Kidney epithelial cell (primary cell): ENCODE data around the gene EZR. TPM values are rescaled to one million over a fixed set of nuclear protein-coding genes. Genes with fewer than 3 reads are reported as not detected.
A peak's percentile ranks its signal among the peaks of the same experiment; 100 is the strongest.

Experiments used
- DNase-seq: peaks from one replicate; pipeline ENCODE4 v3.0.0-alpha.2; 2010; ENCODE audit warnings: low read depth
- H3K27me3 ChIP-seq: 2 replicates; pipeline ENCODE4 v1.6.0; 2011; ENCODE audit warnings: low read length; ENCODE audit not compliant: control insufficient read depth, insufficient read depth
- H3K36me3 ChIP-seq: 2 replicates; pipeline ENCODE4 v1.5.1; 2011; ENCODE audit warnings: low read length; ENCODE audit not compliant: control insufficient read depth, insufficient read depth
- H3K4me3 ChIP-seq: 2 replicates; pipeline ENCODE4 v1.5.1; 2011; ENCODE audit warnings: low read depth, mild to moderate bottlenecking, control low read depth, low read length
- CTCF ChIP-seq: IDR thresholded peaks from 2 replicates; pipeline ENCODE4 v1.5.1; 2011; ENCODE audit warnings: mild to moderate bottlenecking, moderate library complexity, low read length, control low read depth, inconsistent platforms; ENCODE audit not compliant: insufficient read depth, poor library complexity, severe bottlenecking
- total RNA-seq: library from RNA; depleted of rRNA; stranded (reverse); fragments of >200 nt; gene quantifications from 2 replicates; pipeline ENCODE4 v1.2.3, GENCODE V29; 2015

EZR gene
- total RNA-seq, 1 donor from 2014 or later = 277 TPM

- TF ChIP-seq CTCF = no peak
- Histone ChIP-seq H3K27me3 (no peaks in the 10 kb centered on the region), H3K4me3 (no peak overlapping the region), H3K36me3 (peaks cover 4% of the 10 kb centered on the region)
- DNase-seq = no peak
These were observed 34.1 kb downstream of the EZR start for GRCh38 chr6:158785036-158785435.

- Histone ChIP-seq H3K4me3 (no peak overlapping the region), H3K27me3 (no peaks in the 10 kb centered on the region), H3K36me3 (peaks cover 4% of the 10 kb centered on the region)
- DNase-seq = peak; percentile 84
- no peak for TF ChIP-seq CTCF
These were observed 34.7 kb downstream of the EZR start for GRCh38 chr6:158784505-158784904.

- H3K36me3 ChIP-seq = peaks cover 4% of the 10 kb centered on the region
- no peak for TF ChIP-seq CTCF
- no peaks in the 10 kb centered on the region for H3K27me3 ChIP-seq
- DNase-seq = no peak
- H3K4me3 ChIP-seq = no peak overlapping the region
These were observed 35.3 kb downstream of the EZR start for GRCh38 chr6:158783851-158784250.

- TF ChIP-seq CTCF = no peak
- Histone ChIP-seq H3K36me3 (peaks cover 6% of the 10 kb centered on the region), H3K27me3 (no peaks in the 10 kb centered on the region), H3K4me3 (no peak overlapping the region)
- DNase-seq = no peak
These were observed 36.1 kb downstream of the EZR start for GRCh38 chr6:158783167-158783450.

- Histone ChIP-seq H3K36me3 (peaks cover 8% of the 10 kb centered on the region), H3K4me3 (no peak overlapping the region), H3K27me3 (no peaks in the 10 kb centered on the region)
- no peak for DNase-seq
- no peak for TF ChIP-seq CTCF
These were observed 36.6 kb downstream of the EZR start for GRCh38 chr6:158782432-158783166.
